NCI-H460 (cell line): ENCODE data around the gene IQGAP2. TPM values are rescaled to one million over a fixed set of nuclear protein-coding genes. Genes with fewer than 3 reads are reported as not detected.
"Not testable (repeated sequence)": the region's sequence is repeated elsewhere in the genome, so short reads cannot be mapped to it uniquely, and the experiment has no call there.

Experiments
- DNase-seq: peaks from one replicate; pipeline ENCODE4 v3.0.0-alpha.2; 2016; ENCODE audit warnings: low read depth; ENCODE audit errors: extremely low read depth
- total RNA-seq: library from RNA; depleted of rRNA; stranded (reverse); fragments of >200 nt; shearing (Covaris generic); gene quantifications from 2 replicates; pipeline ENCODE4 v1.2.3, GENCODE V29; 2014

IQGAP2 gene
- total RNA-seq, 1 experiment from 2014 or later, result 0.15 TPM

GRCh38 chr5:76677849-76678472 is 274.9 kb downstream of the IQGAP2 start:
- DNase-seq, result no peak

DNA sequence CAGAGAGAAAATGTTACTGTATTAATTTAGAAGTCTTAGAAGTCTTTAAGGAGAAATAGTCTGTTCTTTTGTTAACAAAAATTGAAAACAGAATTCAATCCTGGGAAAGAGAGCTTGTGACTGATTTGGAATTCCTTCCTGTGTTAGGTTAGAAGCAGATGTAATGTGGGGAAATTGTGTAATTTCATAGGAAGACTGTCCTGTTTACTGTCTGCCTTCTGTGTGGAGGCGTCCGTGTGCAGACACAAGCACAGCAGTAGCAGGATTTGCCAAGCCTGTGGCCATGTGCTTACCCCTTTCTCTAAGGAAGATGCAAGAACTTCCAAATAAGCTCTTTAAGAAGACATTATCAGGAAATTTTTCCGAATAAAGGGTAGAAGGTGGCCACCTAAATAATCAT is 276.1 kb downstream of the IQGAP2 start:
- DNase-seq, result no peak

DNA sequence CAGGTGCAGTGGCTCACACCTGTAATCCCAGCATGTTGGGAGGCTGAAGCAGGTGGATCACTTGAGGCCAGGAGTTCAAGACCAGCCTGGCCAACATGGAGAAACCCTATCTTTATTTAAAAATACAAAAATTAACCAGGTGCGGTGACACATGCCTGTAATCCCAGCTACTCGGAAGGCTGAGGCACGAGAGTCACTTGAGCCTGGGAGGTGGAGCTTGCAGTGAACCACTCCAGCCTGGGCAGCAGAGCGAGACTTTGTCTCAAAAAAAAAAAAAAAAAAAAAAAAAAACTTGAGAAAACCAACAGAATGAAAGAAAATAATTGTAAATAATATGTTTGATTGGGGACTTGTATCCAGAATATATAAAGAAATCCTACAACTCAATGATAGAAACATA is 277.7 kb downstream of the IQGAP2 start:
- DNase-seq, result not testable (repeated sequence)

- no peak for DNase-seq
These were observed 278.2 kb downstream of the IQGAP2 start for GRCh38 chr5:76681287-76681686.

- no peak for DNase-seq
These were observed 279.3 kb downstream of the IQGAP2 start for GRCh38 chr5:76682387-76682786.

GRCh38 chr5:76683816-76684731 is 281.0 kb downstream of the IQGAP2 start:
- DNase-seq, result no peak

DNA sequence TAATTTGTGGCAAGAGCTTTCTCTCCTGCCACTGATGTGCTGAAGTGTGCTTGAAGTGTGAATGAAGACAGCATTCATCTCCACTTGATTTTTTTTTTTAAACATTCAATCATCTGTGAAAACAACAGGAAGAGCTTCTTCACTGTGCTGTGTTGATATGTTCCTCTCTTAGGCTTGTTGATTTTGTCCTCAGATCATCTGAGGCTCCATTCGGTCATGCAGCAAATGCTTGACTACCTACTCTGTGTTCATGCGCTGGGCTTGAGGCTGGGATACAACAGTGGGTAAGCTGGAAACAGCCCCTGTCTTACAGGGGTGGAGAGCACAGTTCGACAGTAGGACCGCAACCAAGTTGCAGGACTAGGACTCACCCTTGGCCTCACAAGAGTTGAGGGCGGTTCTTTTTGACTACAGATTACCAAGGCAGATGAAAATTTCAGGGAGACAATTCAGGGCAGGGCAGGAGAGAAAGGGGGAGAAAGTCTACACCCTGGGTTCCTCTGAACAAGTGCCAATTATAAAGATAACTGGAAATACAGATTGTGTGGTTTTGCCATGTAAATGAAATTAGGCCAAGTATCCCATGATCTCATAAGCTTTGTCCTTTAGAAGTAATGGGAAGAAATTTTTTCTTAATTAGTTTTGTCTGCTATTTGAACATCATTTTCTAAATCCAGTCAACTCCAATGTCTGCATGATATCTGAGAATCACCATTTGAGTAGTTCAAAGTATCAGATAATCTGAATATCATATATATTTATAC is 281.9 kb downstream of the IQGAP2 start:
- no peak for DNase-seq

GRCh38 chr5:76685704-76686103 is 282.6 kb downstream of the IQGAP2 start:
- DNase-seq, result no peak

GRCh38 chr5:76688212-76688611 is 285.1 kb downstream of the IQGAP2 start:
- no peak for DNase-seq

- no peak for DNase-seq
These were observed 285.8 kb downstream of the IQGAP2 start for GRCh38 chr5:76688836-76689235.

GRCh38 chr5:76689321-76690036 is 286.4 kb downstream of the IQGAP2 start:
- no peak for DNase-seq

DNA sequence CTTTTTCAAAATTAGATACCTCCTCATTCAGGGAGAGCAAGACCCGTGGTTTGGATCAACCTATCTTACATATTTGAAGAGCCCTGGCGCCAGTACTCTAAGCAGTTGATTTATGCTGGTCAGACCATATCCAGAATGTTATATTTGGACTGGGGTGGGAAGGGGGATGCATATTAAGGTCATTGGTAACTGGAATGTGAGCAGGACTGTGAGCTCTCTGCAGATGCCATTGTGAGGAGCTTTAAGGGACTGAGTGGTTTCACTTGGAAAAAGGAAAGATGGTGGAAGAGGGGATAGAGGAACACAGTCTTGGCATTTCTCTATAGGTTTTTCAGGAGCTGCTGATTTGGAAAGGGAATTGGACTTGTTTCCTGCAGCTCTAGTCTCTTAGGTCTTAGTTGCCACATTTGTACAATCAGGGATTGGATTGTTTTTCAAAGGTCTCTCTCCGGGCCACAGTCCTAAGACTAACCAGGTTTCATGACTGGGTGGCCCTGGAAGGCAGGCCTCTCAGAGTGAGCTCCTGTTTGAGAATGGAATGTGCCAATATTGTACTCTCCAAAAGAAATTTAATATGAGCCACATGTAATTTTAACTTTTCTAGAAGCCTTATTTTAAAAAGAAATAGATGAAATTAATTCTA is 287.1 kb downstream of the IQGAP2 start:
- no peak for DNase-seq

DNA sequence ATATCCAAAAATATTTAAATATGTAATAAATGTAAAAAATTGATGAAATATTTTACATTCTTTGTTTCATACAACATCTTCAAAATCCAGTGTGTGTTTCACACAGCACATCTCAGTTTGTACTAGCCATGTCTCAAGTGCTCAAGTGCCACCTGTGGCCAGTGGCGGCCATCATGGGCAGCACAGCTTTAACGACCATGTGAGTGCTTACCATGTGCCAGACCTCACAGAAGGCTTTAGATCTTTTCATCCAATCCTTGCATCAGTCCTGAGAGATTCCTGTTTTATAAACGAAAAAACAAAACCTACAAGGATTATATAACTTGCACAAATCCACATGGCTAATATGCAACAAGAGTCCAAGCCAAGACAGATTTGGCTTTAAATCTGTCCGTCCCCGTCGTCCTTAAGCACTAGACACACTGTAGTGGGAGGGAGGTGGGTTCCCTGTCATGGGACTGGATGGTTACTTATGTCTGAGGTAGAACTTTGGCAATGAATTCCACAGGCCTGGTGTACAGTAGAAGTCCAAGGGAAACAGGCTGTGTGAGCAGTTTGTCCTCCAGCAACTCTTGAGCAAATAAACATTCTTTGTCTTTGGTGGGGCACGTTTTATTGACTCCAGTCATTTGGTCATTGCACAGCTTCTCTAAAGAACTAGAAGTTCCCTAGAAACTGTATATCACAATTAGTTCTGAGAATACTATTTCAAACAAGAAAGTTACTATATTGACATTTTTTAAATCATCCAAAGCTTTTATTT is 287.8 kb downstream of the IQGAP2 start:
- DNase-seq, result no peak

DNA sequence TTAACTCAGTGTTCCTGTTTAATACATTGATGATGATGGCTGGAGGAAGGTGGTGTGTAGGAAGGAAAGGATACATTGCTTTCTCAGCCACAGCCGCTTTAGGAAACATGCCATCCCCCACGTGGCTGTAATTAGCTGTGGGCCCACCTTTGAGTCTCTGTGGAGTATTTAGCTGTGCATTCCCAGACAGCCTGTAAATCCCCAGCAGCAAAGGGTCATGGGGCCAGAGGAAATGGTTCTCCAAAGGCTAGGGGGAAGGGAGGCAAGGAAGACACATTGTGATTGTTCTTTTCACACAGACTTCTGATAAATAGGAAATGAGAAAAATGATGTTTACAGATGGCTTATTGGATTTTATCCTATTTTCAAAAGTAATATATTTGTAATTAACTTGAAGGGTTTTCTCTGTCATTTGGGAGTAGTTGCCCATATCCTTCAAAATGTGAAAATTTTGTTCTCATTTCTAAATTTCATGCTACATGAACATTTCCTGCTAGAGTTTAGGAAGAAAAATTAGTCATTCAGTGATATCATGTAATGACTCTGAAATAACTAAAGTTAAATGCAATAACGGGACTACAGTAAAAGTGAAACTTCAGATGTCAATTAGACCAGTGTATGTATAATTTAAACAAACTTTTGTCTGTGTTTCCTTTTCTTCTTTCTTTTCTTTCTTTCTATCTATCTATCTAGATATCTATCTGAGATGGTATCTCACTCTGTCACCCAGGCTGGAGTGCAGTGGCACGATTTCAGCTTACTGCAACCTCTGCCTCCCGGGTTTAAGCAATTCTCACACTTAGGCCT is 288.6 kb downstream of the IQGAP2 start:
- DNase-seq, result no peak

- no peak for DNase-seq
These were observed 289.1 kb downstream of the IQGAP2 start for GRCh38 chr5:76692274-76692540.

GRCh38 chr5:76692651-76693050 is 289.6 kb downstream of the IQGAP2 start:
- no peak for DNase-seq

GRCh38 chr5:76693141-76693540 is 290.1 kb downstream of the IQGAP2 start:
- DNase-seq, result no peak

DNA sequence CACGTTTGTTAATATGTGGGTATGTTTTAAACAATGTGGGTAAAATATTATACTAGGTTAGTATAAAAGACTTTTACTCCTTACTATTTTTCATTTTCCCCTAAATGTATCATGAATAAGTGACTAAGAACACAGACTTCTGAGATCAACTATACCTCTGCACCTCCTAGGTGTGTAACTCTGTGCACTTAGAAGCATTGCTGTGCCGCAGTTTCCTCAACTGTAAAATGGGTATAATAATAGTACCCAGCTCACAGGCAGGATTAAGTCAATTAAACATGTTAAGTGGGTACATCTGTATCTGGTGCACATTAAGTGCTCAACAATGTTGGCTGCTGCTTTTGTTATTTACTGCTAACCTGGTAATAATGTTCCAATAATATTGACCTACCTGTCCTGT is 291.2 kb downstream of the IQGAP2 start:
- no peak for DNase-seq

DNA sequence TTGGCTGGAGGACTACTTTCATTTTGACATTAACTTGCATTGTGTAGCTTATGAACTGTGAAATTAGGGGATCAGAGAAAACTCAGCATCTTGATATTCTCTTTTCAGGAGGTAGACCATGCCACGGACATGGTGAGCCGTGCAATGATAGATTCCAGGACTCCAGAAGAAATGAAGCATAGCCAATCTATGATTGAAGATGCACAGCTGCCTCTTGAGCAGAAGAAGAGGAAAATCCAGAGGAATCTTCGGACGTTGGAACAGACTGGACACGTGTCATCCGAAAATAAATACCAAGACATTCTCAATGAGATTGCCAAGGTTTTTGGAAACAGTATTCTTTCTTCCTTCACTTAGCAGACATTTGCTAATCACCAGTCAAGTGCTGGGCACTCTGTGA is 292.3 kb downstream of the IQGAP2 start:
- no peak for DNase-seq
